ENCODE results near the gene CYP8B1. TPM values are rescaled to one million over a fixed set of nuclear protein-coding genes. Genes with fewer than 3 reads are reported as not detected.
A peak's percentile ranks its signal among the peaks of the same experiment; 100 is the strongest.
"Not testable (repeated sequence)": the region's sequence is repeated elsewhere in the genome, so short reads cannot be mapped to it uniquely, and the experiment has no call there.

Gene CYP8B1
- total RNA-seq, 1 experiment from 2014 or later: not detected

DNA sequence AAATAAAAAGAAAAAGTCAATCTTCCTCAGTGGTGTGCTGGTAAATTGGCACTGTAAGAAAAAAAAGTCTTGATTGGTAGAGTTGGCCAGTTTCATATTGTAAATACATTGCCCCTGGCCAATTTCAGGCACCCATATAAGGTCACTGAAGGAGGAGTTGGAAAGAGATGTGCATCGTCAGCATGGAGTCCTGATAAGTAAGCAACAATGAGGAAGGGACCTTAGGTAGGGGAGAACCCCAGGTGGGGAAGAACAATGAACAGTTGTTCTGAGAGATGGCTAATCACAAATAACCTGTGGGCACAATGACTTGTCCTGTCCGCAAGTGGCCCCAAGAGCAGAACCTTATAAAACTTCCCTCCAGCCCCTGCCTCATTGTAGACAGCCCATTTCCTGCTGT, 8.6 kb upstream of the CYP8B1 start:
- peaks cover 15% of the 10 kb centered on the region for H3K36me3 Mint-ChIP-seq (ENCODE audit: insufficient read depth, unreplicated experiment)
- DNase-seq: peak; percentile 71
- no peak overlapping the region for H3K27ac Mint-ChIP-seq (ENCODE audit: unreplicated experiment)
- intact Hi-C loops (cut with micrococcal nuclease; ENCODE audit: unreplicated experiment): no loop called here
- TF ChIP-seq, protein P1, sequence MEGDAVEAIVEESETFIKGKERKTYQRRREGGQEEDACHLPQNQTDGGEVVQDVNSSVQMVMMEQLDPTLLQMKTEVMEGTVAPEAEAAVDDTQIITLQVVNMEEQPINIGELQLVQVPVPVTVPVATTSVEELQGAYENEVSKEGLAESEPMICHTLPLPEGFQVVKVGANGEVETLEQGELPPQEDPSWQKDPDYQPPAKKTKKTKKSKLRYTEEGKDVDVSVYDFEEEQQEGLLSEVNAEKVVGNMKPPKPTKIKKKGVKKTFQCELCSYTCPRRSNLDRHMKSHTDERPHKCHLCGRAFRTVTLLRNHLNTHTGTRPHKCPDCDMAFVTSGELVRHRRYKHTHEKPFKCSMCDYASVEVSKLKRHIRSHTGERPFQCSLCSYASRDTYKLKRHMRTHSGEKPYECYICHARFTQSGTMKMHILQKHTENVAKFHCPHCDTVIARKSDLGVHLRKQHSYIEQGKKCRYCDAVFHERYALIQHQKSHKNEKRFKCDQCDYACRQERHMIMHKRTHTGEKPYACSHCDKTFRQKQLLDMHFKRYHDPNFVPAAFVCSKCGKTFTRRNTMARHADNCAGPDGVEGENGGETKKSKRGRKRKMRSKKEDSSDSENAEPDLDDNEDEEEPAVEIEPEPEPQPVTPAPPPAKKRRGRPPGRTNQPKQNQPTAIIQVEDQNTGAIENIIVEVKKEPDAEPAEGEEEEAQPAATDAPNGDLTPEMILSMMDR (IDR thresholded peaks at IDR 0.05; ENCODE audit: unreplicated experiment): no peak
- BruUV-seq (replicated peaks): no TSS peak
- CTCF ChIA-PET: interaction anchor here (1.2 kb wide), 1 partner anchor 54 kb away, joined by 3 read pairs; no protein-coding TSS in a partner anchor
- H3K4me3 Mint-ChIP-seq (ENCODE audit: low read depth, unreplicated experiment): no peak overlapping the region
- peaks cover 9% of the 10 kb centered on the region for H3K27me3 Mint-ChIP-seq (ENCODE audit: unreplicated experiment)
- H3K4me1 Mint-ChIP-seq (ENCODE audit: low read depth, unreplicated experiment): peaks cover 31% of the 10 kb centered on the region
- H3K9me3 Mint-ChIP-seq (ENCODE audit: low read depth, unreplicated experiment): no peaks in the 10 kb centered on the region

DNA sequence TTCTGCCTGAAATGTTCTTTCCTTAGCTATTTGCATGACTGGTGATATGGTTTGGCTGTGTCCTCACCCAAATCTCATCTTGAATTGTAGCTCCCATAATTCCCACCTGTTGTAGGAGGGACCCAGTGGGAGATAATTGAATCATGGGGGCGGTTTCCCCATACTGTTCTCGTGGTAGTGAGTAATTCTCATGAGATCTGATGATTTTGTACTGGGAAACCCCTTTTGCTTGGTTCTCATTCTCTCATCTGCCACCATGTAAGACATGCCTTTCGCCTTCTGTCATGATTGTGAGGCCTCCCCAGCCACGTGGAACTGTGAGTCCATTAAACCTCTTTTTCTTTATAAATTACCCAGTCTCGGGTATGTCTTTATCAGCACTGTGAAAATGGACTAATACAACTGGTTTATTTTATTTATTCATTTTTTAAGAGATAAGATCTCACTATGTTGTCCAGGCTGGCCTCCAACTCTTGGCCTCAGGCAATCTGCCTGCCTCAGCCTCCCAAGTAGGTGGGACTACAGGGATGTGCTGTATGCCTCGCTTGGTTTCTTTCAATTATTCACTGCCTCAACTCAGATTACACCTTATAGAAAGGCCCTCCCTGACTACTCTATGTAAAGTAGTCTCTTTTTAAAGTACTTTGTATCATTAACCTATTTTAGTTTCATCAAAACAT, 7.7 kb upstream of the CYP8B1 start:
- Mint-ChIP-seq H3K36me3 (ENCODE audit: insufficient read depth, unreplicated experiment) (peaks cover 15% of the 10 kb centered on the region), H3K27me3 (ENCODE audit: unreplicated experiment) (peaks cover 13% of the 10 kb centered on the region), H3K4me1 (ENCODE audit: low read depth, unreplicated experiment) (peaks cover 31% of the 10 kb centered on the region)
- H3K4me3 Mint-ChIP-seq (ENCODE audit: low read depth, unreplicated experiment); BruUV-seq (replicated peaks); H3K27ac Mint-ChIP-seq (ENCODE audit: unreplicated experiment); DNase-seq; intact Hi-C loops (cut with micrococcal nuclease; ENCODE audit: unreplicated experiment); H3K9me3 Mint-ChIP-seq (ENCODE audit: low read depth, unreplicated experiment): not testable (repeated sequence)
- CTCF ChIA-PET: interaction anchor here (1.3 kb wide), 1 partner anchor 654 kb away, joined by 3 read pairs; no protein-coding TSS in a partner anchor

DNA sequence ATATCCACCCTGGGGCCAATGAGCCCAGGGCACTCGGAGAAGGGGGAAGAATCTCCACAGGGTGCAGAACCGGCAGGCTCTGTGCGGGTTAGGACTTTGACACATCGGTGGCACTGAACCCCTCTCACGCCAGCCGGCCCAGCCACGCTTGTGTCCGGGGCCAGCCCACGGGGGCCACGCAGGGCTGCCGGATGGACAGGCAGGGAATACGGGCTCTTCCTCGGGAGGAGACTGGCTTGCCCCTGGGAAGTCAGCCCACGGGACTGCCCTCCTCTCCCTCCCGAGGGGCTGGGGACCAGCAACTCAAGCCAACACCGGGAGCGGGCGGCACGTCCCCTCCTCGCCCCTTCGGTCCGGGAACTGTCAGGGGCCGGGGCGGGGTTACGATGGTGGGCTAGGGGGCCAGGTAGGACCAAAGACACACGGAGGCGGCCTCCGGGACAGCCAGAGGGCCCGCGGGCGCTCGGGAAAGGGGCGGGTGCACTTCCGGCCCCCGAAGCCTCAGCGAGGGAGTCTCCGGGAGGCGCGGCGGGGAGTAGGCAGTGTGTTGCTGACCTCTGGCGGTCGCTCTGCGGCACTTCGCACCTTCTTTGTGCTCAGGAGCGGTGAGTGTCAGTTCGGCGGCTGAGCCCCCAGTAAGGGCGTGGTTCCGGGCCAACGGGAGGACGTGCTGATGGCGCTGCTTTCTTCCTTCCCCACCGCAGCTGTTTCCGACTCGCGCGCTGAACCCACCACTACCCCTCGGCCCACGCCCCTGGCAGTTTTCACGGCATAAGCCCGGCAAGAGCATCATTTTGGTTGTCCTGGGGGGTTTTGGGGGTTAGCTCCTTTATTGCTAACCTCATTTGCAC, 5.1 kb upstream of the CYP8B1 start:
- peak; percentile 86 for DNase-seq
- CTCF ChIA-PET: interaction anchor here (0.6 to 1.1 kb wide), 6 partner anchors 12 to 101 kb away, joined by 3 to 4 read pairs (median 3); partner anchors contain the start of gene HIGD1A
- Mint-ChIP-seq H3K9me3 (ENCODE audit: low read depth, unreplicated experiment) (no peaks in the 10 kb centered on the region), H3K4me3 (ENCODE audit: low read depth, unreplicated experiment) (peak overlapping the region; percentile 83), H3K27me3 (ENCODE audit: unreplicated experiment) (peaks cover 37% of the 10 kb centered on the region), H3K4me1 (ENCODE audit: low read depth, unreplicated experiment) (peaks cover 23% of the 10 kb centered on the region), H3K36me3 (ENCODE audit: insufficient read depth, unreplicated experiment) (peaks cover 15% of the 10 kb centered on the region), H3K27ac (ENCODE audit: unreplicated experiment) (peak overlapping the region; percentile 49)
- intact Hi-C loops (cut with micrococcal nuclease; ENCODE audit: unreplicated experiment): loop anchor here (1.0 to 2.0 kb wide), 2 partner anchors 50 to 100 kb away; no protein-coding TSS in a partner anchor
- BruUV-seq (replicated peaks): no TSS peak
- TF ChIP-seq, protein P1 (IDR thresholded peaks at IDR 0.05; ENCODE audit: unreplicated experiment): peak; percentile 79

DNA sequence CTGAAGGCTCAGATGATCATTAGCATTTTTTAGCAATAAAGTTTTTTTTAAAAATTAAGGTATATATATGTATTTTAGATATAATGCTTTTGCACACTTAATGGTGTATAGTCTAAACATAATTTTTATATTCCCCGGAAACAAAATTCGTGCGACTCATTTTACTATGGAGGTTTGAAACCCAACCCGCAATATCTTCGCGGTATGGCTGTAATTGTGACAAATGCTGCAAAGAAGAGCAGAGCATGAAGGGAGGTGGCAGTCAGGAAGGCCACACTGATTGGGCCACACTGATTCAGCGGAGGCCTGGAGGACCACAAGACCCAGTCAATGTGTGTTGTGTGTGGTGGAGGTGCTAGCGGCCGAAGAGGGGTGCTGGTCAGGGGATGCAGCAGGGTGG, 4.5 kb upstream of the CYP8B1 start:
- CTCF ChIA-PET: no interaction called here
- DNase-seq: no peak
- Mint-ChIP-seq H3K4me1 (ENCODE audit: low read depth, unreplicated experiment) (peaks cover 18% of the 10 kb centered on the region), H3K27ac (ENCODE audit: unreplicated experiment) (no peak overlapping the region), H3K9me3 (ENCODE audit: low read depth, unreplicated experiment) (no peaks in the 10 kb centered on the region), H3K4me3 (ENCODE audit: low read depth, unreplicated experiment) (peak overlapping the region; percentile 83), H3K36me3 (ENCODE audit: insufficient read depth, unreplicated experiment) (peaks cover 15% of the 10 kb centered on the region), H3K27me3 (ENCODE audit: unreplicated experiment) (peaks cover 44% of the 10 kb centered on the region)
- intact Hi-C loops (cut with micrococcal nuclease; ENCODE audit: unreplicated experiment): loop anchor here (2.0 kb wide), 1 partner anchor 99 kb away; no protein-coding TSS in a partner anchor
- no TSS peak for BruUV-seq (replicated peaks)
- TF ChIP-seq, protein P1 (IDR thresholded peaks at IDR 0.05; ENCODE audit: unreplicated experiment): no peak
